BJ (cell line): ENCODE measurements around the gene C10orf90. TPM values are rescaled to one million over a fixed set of nuclear protein-coding genes. Genes with fewer than 3 reads are reported as not detected.

ENCODE experiments used
- CTCF ChIA-PET: fragments of 350-600 bp; formaldehyde crosslinking; extraction: SDS; loops from one replicate; lab custom pipeline; 2021; ENCODE audit warnings: antibody characterized with exemption, inconsistent platforms; lab: Yijun Ruan, JAX
- POLR2A ChIA-PET: fragments of 300-600 bp; sonication (Branson Sonifier 250); formaldehyde crosslinking; extraction: SDS; loops from one replicate; lab custom pipeline; 2021; ENCODE audit warnings: antibody characterized with exemption; lab: Charles Lee
- DNase-seq: peaks from one replicate; pipeline ENCODE4 v3.0.0-alpha.2; 2011; ENCODE audit warnings: low read depth
- H3K27me3 ChIP-seq: 2 replicates; pipeline ENCODE4 v1.6.0; 2011; ENCODE audit warnings: low read length; ENCODE audit not compliant: control insufficient read depth, insufficient read depth
- H3K36me3 ChIP-seq: 2 replicates; pipeline ENCODE4 v1.5.1; 2011; ENCODE audit warnings: low read length; ENCODE audit not compliant: control insufficient read depth, insufficient read depth
- H3K4me3 ChIP-seq: 2 replicates; pipeline ENCODE4 v1.5.1; 2011; ENCODE audit warnings: low read depth, mild to moderate bottlenecking, control low read depth, low read length
- polyA plus RNA-seq: library from polyadenylated mRNA; depleted of rRNA; stranded (reverse); fragments of >200 nt; gene quantifications from 2 replicates; pipeline ENCODE4 v1.2.3, GENCODE V29; 2011
- TF ChIP-seq, protein P1 (sequence below): IDR thresholded peaks from 2 replicates; pipeline ENCODE4 v1.5.1; 2011; ENCODE audit warnings: low read depth, mild to moderate bottlenecking, control low read depth, inconsistent platforms, low read length, moderate library complexity; ENCODE audit not compliant: insufficient read depth

C10orf90 gene
- polyA plus RNA-seq, 1 experiment: not detected

- Histone ChIP-seq H3K4me3 (no peak overlapping the region), H3K27me3 (peaks cover 1% of the 10 kb centered on the region; the same call in 1 of the 2 replicates), H3K36me3 (no peaks in the 10 kb centered on the region)
- CTCF ChIA-PET: no interaction called here
- DNase-seq: no peak
- POLR2A ChIA-PET: no interaction called here
- TF ChIP-seq, protein P1, sequence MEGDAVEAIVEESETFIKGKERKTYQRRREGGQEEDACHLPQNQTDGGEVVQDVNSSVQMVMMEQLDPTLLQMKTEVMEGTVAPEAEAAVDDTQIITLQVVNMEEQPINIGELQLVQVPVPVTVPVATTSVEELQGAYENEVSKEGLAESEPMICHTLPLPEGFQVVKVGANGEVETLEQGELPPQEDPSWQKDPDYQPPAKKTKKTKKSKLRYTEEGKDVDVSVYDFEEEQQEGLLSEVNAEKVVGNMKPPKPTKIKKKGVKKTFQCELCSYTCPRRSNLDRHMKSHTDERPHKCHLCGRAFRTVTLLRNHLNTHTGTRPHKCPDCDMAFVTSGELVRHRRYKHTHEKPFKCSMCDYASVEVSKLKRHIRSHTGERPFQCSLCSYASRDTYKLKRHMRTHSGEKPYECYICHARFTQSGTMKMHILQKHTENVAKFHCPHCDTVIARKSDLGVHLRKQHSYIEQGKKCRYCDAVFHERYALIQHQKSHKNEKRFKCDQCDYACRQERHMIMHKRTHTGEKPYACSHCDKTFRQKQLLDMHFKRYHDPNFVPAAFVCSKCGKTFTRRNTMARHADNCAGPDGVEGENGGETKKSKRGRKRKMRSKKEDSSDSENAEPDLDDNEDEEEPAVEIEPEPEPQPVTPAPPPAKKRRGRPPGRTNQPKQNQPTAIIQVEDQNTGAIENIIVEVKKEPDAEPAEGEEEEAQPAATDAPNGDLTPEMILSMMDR: no peak
Observed at GRCh38 chr10:126520751-126521317, 149.7 kb downstream of the C10orf90 start.

GRCh38 chr10:126519992-126520391 lies 150.5 kb downstream of the C10orf90 start:
- DNase-seq: no peak
- Histone ChIP-seq H3K36me3 (no peaks in the 10 kb centered on the region), H3K4me3 (no peak overlapping the region), H3K27me3 (no peaks in the 10 kb centered on the region; the same call in 1 of the 2 replicates)
- ChIA-PET POLR2A (no interaction called here), CTCF (interaction anchor here (0.6 kb wide), 1 partner anchor 230 kb away, joined by 3 read pairs; no protein-coding TSS in a partner anchor)
- TF ChIP-seq, protein P1: no peak

GRCh38 chr10:126519185-126519584 lies 151.3 kb downstream of the C10orf90 start:
- Histone ChIP-seq H3K36me3 (no peaks in the 10 kb centered on the region), H3K4me3 (no peak overlapping the region), H3K27me3 (no peaks in the 10 kb centered on the region; the same call in 1 of the 2 replicates)
- DNase-seq: no peak
- CTCF ChIA-PET: interaction anchor here (0.6 kb wide), 1 partner anchor 231 kb away, joined by 3 read pairs; no protein-coding TSS in a partner anchor
- TF ChIP-seq, protein P1: no peak
- POLR2A ChIA-PET: no interaction called here

GRCh38 chr10:126518218-126519080 lies 152.0 kb downstream of the C10orf90 start:
- Histone ChIP-seq H3K36me3 (no peaks in the 10 kb centered on the region), H3K4me3 (no peak overlapping the region), H3K27me3 (no peaks in the 10 kb centered on the region; the same call in 1 of the 2 replicates)
- no peak for DNase-seq
- TF ChIP-seq, protein P1: no peak
- ChIA-PET POLR2A (no interaction called here), CTCF (no interaction called here)

DNA sequence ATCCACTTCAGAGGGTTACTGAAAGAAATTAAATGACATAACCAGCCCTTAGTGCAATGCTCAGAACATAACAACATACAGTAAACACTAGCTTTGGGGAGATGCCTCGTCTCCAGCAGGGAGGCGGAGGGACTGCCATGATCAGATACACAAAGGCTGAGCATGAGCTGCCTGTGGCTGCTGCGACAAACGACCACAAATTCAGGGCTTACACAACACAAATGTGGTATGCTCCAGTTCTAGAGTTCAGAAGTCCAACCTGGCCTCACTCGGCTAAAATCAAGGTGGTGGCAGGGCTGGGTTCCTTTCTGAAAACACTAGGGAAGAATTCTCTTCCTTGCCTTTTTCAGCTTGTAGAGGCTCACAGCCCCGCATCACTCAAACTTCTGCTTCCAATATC lies 154.0 kb downstream of the C10orf90 start:
- no peaks in the 10 kb centered on the region; the same call in 1 of the 2 replicates for H3K27me3 ChIP-seq
- ChIA-PET POLR2A (no interaction called here), CTCF (no interaction called here)

More for the DNA sequence above, 154.0 kb downstream of the C10orf90 start:
- DNase-seq: no peak
- TF ChIP-seq, protein P1: no peak
- Histone ChIP-seq H3K4me3 (no peak overlapping the region), H3K36me3 (no peaks in the 10 kb centered on the region)
